ENCODE results near the gene UMODL1. TPM values are rescaled to one million over a fixed set of nuclear protein-coding genes. Genes with fewer than 3 reads are reported as not detected.

UMODL1 gene
- total RNA-seq, 1 experiment from 2014 or later, result 0.18 TPM

DNA sequence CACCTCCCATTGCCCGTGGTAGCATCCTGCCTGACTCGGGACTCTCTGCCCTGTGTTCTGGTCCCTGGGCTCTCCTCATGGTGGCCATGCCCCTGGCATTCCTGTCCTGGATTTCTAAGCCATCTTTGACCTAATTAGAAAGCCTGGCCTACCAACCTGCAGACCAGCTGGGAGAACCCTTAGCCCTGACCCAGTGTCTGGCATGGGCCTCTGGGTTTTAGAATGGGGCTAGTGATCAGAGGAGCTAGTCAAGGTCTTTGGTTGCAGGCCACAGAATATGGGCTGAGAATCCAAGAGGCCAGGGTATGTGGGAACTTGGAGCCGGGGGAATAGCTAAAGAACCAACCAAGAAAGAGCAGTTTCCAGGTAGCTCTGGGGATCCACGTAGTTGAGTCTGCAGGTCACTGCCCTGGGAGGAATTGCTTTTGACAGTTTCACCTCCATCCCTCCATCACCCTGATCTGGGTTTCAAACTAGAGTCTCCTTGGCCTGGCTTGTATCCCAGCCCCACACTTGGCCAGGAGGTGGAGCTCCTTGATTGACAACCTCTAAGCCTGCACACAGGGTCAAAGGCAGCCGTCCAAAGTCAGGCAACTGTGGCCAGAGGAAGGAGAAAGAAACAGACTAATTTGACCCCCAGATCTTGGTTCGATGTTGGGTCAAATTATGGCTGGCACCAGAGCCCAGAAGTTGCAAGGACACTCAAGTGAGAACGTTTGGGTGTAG is 93.1 kb downstream of the UMODL1 start:
- ATAC-seq (peak; percentile 87), DNase-seq (ENCODE audit: low read depth, low spot score) (no peak)
- Histone ChIP-seq H3K27me3 (ENCODE audit: control insufficient read depth, insufficient read depth, low read length) (no peaks in the 10 kb centered on the region), H3K9me3 (ENCODE audit: control insufficient read depth, insufficient read depth, low read depth, low read length) (no peaks in the 10 kb centered on the region), H3K4me1 (ENCODE audit: control insufficient read depth, insufficient read depth, low read length) (no peaks in the 10 kb centered on the region), H3K27ac (ENCODE audit: low read length) (no peak overlapping the region), H3K36me3 (ENCODE audit: control insufficient read depth, insufficient read depth, low read length) (no peaks in the 10 kb centered on the region), H3K4me3 (ENCODE audit: low read depth in 2 of 2, low read length in 2 of 2) (no peak overlapping the region)
- intact Hi-C loops (cut with micrococcal nuclease; ENCODE audit: unreplicated experiment) (no loop called here), in situ Hi-C loops (cut with HindIII; ENCODE audit: low pct_unique_long_range_greater_than_20kb, low sequenced_read_pairs) (no loop called here)
- POLR2A ChIA-PET, result no interaction called here
- CTCF ChIA-PET, result interaction anchor here (0.5 kb wide), 1 partner anchor 145 kb away, joined by 5 read pairs; no protein-coding TSS in a partner anchor
- TF ChIP-seq TCF7L2 (IDR thresholded peaks at IDR 0.05; ENCODE audit: low read depth, low read length) (no peak), POLR2AphosphoS5 (IDR thresholded peaks at IDR 0.05; ENCODE audit: low read depth, low read length) (no peak), SIN3A (IDR thresholded peaks at IDR 0.05; ENCODE audit: borderline replicate concordance, insufficient read depth, low read depth, low read length) (no peak)
- TF ChIP-seq, protein P1, sequence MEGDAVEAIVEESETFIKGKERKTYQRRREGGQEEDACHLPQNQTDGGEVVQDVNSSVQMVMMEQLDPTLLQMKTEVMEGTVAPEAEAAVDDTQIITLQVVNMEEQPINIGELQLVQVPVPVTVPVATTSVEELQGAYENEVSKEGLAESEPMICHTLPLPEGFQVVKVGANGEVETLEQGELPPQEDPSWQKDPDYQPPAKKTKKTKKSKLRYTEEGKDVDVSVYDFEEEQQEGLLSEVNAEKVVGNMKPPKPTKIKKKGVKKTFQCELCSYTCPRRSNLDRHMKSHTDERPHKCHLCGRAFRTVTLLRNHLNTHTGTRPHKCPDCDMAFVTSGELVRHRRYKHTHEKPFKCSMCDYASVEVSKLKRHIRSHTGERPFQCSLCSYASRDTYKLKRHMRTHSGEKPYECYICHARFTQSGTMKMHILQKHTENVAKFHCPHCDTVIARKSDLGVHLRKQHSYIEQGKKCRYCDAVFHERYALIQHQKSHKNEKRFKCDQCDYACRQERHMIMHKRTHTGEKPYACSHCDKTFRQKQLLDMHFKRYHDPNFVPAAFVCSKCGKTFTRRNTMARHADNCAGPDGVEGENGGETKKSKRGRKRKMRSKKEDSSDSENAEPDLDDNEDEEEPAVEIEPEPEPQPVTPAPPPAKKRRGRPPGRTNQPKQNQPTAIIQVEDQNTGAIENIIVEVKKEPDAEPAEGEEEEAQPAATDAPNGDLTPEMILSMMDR (IDR thresholded peaks at IDR 0.05), result no peak; the same call in 1 of the 2 replicates
- TF ChIP-seq, protein P2, sequence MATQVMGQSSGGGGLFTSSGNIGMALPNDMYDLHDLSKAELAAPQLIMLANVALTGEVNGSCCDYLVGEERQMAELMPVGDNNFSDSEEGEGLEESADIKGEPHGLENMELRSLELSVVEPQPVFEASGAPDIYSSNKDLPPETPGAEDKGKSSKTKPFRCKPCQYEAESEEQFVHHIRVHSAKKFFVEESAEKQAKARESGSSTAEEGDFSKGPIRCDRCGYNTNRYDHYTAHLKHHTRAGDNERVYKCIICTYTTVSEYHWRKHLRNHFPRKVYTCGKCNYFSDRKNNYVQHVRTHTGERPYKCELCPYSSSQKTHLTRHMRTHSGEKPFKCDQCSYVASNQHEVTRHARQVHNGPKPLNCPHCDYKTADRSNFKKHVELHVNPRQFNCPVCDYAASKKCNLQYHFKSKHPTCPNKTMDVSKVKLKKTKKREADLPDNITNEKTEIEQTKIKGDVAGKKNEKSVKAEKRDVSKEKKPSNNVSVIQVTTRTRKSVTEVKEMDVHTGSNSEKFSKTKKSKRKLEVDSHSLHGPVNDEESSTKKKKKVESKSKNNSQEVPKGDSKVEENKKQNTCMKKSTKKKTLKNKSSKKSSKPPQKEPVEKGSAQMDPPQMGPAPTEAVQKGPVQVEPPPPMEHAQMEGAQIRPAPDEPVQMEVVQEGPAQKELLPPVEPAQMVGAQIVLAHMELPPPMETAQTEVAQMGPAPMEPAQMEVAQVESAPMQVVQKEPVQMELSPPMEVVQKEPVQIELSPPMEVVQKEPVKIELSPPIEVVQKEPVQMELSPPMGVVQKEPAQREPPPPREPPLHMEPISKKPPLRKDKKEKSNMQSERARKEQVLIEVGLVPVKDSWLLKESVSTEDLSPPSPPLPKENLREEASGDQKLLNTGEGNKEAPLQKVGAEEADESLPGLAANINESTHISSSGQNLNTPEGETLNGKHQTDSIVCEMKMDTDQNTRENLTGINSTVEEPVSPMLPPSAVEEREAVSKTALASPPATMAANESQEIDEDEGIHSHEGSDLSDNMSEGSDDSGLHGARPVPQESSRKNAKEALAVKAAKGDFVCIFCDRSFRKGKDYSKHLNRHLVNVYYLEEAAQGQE (IDR thresholded peaks at IDR 0.05; ENCODE audit: insufficient read depth in 1 of 2, low read depth in 2 of 2, low read length in 1 of 2), result no peak
- BruUV-seq (replicated peaks), result no TSS peak

DNA sequence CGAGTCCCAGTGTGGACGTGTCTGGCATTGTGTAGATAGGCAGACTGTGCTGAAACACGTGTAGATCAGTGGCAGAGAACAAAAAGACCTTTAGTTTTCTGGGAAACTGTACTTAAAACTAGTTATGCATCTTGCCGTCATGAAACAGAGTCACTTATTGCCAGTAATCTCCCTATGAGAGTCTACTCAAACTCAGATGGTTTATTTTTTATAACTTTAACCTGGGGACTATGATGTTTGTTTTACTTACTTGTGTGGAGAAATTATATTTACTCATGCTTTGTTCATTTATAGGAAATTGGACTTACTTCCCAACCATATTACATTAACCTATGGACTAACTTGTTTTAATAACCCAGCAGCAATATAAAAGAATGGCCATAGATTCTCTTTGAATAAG is 93.7 kb downstream of the UMODL1 start:
- H3K4me3 ChIP-seq (ENCODE audit: low read depth in 2 of 2, low read length in 2 of 2), result no peak overlapping the region
- H3K4me1 ChIP-seq (ENCODE audit: control insufficient read depth, insufficient read depth, low read length), result no peaks in the 10 kb centered on the region
- in situ Hi-C loops (cut with HindIII; ENCODE audit: low pct_unique_long_range_greater_than_20kb, low sequenced_read_pairs) (no loop called here), intact Hi-C loops (cut with micrococcal nuclease; ENCODE audit: unreplicated experiment) (no loop called here)
- ChIA-PET CTCF (no interaction called here), POLR2A (no interaction called here)
- ATAC-seq, result no peak; the same call in 1 of the 2 replicates
- no peaks in the 10 kb centered on the region for H3K9me3 ChIP-seq (ENCODE audit: control insufficient read depth, insufficient read depth, low read depth, low read length)
- no peaks in the 10 kb centered on the region for H3K27me3 ChIP-seq (ENCODE audit: control insufficient read depth, insufficient read depth, low read length)
- TF ChIP-seq, protein P2 (IDR thresholded peaks at IDR 0.05; ENCODE audit: insufficient read depth in 1 of 2, low read depth in 2 of 2, low read length in 1 of 2), result no peak
- no peak for TF ChIP-seq POLR2AphosphoS5 (IDR thresholded peaks at IDR 0.05; ENCODE audit: low read depth, low read length)
- TF ChIP-seq, protein P1 (IDR thresholded peaks at IDR 0.05), result no peak
- no peak for TF ChIP-seq SIN3A (IDR thresholded peaks at IDR 0.05; ENCODE audit: borderline replicate concordance, insufficient read depth, low read depth, low read length)
- no peak for TF ChIP-seq TCF7L2 (IDR thresholded peaks at IDR 0.05; ENCODE audit: low read depth, low read length)
- BruUV-seq (replicated peaks), result no TSS peak
- no peak overlapping the region for H3K27ac ChIP-seq (ENCODE audit: low read length)
- DNase-seq (ENCODE audit: low read depth, low spot score), result no peak
- H3K36me3 ChIP-seq (ENCODE audit: control insufficient read depth, insufficient read depth, low read length), result no peaks in the 10 kb centered on the region
